Astrocyte (in vitro differentiated cells and primary cell): ENCODE results near the gene SELENBP1. TPM values are rescaled to one million over a fixed set of nuclear protein-coding genes. Genes with fewer than 3 reads are reported as not detected.

Experiments
- DNase-seq: peaks from one replicate; pipeline ENCODE4 v3.0.0-alpha.2; 2010; ENCODE audit warnings: low read depth
- FAIRE-seq: peaks from 2 replicates; lab custom pipeline; 2011; peaks lifted over from hg19 to GRCh38; lab: Jason Lieb, UNC
- H2AFZ ChIP-seq: 2 replicates; pipeline ENCODE4 v1.6.0; 2012; ENCODE audit warnings: low read depth, low read length, inconsistent platforms
- H3K27ac ChIP-seq: 2 replicates; pipeline ENCODE4 v1.5.1; 2011; ENCODE audit warnings: low read depth, low read length, inconsistent platforms
- H3K27me3 ChIP-seq: 2 replicates; pipeline ENCODE4 v1.6.0; 2011; ENCODE audit warnings: low read length, inconsistent platforms; ENCODE audit not compliant: insufficient read depth
- H3K36me3 ChIP-seq: 2 replicates; pipeline ENCODE4 v1.5.1; 2011; ENCODE audit warnings: low read length, inconsistent platforms; ENCODE audit not compliant: insufficient read depth
- H3K4me1 ChIP-seq: 2 replicates; pipeline ENCODE4 v1.5.1; 2011; ENCODE audit warnings: low read length, inconsistent platforms; ENCODE audit not compliant: insufficient read depth
- H3K4me2 ChIP-seq: 2 replicates; pipeline ENCODE4 v1.6.0; 2012; ENCODE audit warnings: low read length, inconsistent platforms
- H3K4me3 ChIP-seq: 2 replicates; pipeline ENCODE4 v1.5.1; 2011; ENCODE audit warnings: low read depth, mild to moderate bottlenecking, low read length, inconsistent platforms; ENCODE audit not compliant: insufficient read depth
- H3K79me2 ChIP-seq: 2 replicates; pipeline ENCODE4 v1.6.0; 2012; ENCODE audit warnings: mild to moderate bottlenecking, low read length, inconsistent platforms; ENCODE audit not compliant: insufficient read depth
- H3K9ac ChIP-seq: 2 replicates; pipeline ENCODE4 v1.6.0; 2012; ENCODE audit warnings: mild to moderate bottlenecking, low read length, inconsistent platforms
- H3K9me3 ChIP-seq: 2 replicates; pipeline ENCODE4 v1.5.1; 2012; ENCODE audit warnings: low read depth, mild to moderate bottlenecking, low read length, inconsistent platforms; ENCODE audit not compliant: insufficient read depth
- H4K20me1 ChIP-seq: 2 replicates; pipeline ENCODE4 v1.6.0; 2012; ENCODE audit warnings: low read length, inconsistent platforms; ENCODE audit not compliant: insufficient read depth
- H3K27ac Mint-ChIP-seq: one replicate; pipeline ENCODE4 v1.8.0; 2021; ENCODE audit warnings: mild to moderate bottlenecking, mixed read lengths; ENCODE audit not compliant: unreplicated experiment
- H3K27me3 Mint-ChIP-seq: one replicate; pipeline ENCODE4 v1.8.0; 2021; ENCODE audit warnings: low read depth, mixed read lengths; ENCODE audit not compliant: unreplicated experiment
- H3K36me3 Mint-ChIP-seq: one replicate; pipeline ENCODE4 v1.8.0; 2021; ENCODE audit warnings: low read depth, mixed read lengths; ENCODE audit not compliant: unreplicated experiment
- H3K4me1 Mint-ChIP-seq: one replicate; pipeline ENCODE4 v1.8.0; 2021; ENCODE audit warnings: low read depth, mixed read lengths; ENCODE audit not compliant: unreplicated experiment
- H3K4me3 Mint-ChIP-seq: one replicate; pipeline ENCODE4 v1.8.0; 2021; ENCODE audit warnings: mild to moderate bottlenecking, moderate library complexity, mixed read lengths; ENCODE audit not compliant: unreplicated experiment
- H3K9me3 Mint-ChIP-seq: one replicate; pipeline ENCODE4 v1.8.0; 2021; ENCODE audit warnings: mild to moderate bottlenecking, mixed read lengths; ENCODE audit not compliant: unreplicated experiment
- EZH2 ChIP-seq: IDR thresholded peaks from 2 replicates; pipeline ENCODE4 v1.6.1; 2012; ENCODE audit warnings: mild to moderate bottlenecking, low read length, inconsistent platforms; ENCODE audit not compliant: insufficient read depth
- total RNA-seq: library from RNA; stranded (reverse); gene quantifications from 2 replicates; pipeline ENCODE4 v1.2.1, GENCODE V29; 2021
- TF ChIP-seq, protein P1 (sequence below): IDR thresholded peaks from 2 replicates; pipeline ENCODE4 v1.5.1; 2011; ENCODE audit warnings: low read depth, mild to moderate bottlenecking, inconsistent platforms, low read length, moderate library complexity; ENCODE audit not compliant: insufficient read depth

The SELENBP1 gene
- total RNA-seq, 1 donor from 2014 or later = 7.3 TPM

DNA sequence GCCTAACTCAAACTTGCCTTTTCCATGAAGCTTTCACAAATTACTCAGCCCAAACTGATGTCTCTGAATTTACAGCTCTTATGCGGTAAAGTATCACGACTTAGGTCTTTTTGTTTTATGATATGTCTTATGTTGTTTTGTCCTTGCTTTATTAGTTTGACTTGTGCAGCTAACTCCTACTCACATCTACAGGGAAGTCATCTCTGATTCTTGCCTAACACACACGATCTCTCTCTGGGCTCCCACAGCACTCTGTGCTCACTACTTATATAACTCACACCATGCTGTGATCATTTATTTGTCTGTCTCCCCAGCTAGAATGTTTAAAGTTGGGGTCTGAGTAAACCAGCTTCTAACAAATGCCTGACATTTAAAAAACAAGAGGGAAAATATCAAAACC, 35.9 kb downstream of the SELENBP1 start:
- no peak overlapping the region for H3K9ac ChIP-seq
- H3K4me2 ChIP-seq = no peak overlapping the region
- Mint-ChIP-seq H3K4me3 (no peak overlapping the region), H3K27ac (no peak overlapping the region), H3K27me3 (no peaks in the 10 kb centered on the region), H3K4me1 (peaks cover 5% of the 10 kb centered on the region), H3K36me3 (no peaks in the 10 kb centered on the region), H3K9me3 (no peaks in the 10 kb centered on the region)
- no peak overlapping the region for H3K4me3 ChIP-seq
- H3K79me2 ChIP-seq = no peaks in the 10 kb centered on the region
- peaks cover 3% of the 10 kb centered on the region for H3K4me1 ChIP-seq
- no peaks in the 10 kb centered on the region for H3K27me3 ChIP-seq
- no peaks in the 10 kb centered on the region for H4K20me1 ChIP-seq
- FAIRE-seq (no peak), DNase-seq (no peak)
- no peaks in the 10 kb centered on the region for H3K36me3 ChIP-seq
- H2AFZ ChIP-seq = no peak overlapping the region
- H3K27ac ChIP-seq = no peak overlapping the region
- no peaks in the 10 kb centered on the region for H3K9me3 ChIP-seq
- TF ChIP-seq, protein P1, sequence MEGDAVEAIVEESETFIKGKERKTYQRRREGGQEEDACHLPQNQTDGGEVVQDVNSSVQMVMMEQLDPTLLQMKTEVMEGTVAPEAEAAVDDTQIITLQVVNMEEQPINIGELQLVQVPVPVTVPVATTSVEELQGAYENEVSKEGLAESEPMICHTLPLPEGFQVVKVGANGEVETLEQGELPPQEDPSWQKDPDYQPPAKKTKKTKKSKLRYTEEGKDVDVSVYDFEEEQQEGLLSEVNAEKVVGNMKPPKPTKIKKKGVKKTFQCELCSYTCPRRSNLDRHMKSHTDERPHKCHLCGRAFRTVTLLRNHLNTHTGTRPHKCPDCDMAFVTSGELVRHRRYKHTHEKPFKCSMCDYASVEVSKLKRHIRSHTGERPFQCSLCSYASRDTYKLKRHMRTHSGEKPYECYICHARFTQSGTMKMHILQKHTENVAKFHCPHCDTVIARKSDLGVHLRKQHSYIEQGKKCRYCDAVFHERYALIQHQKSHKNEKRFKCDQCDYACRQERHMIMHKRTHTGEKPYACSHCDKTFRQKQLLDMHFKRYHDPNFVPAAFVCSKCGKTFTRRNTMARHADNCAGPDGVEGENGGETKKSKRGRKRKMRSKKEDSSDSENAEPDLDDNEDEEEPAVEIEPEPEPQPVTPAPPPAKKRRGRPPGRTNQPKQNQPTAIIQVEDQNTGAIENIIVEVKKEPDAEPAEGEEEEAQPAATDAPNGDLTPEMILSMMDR = no peak
- TF ChIP-seq EZH2 = no peak

DNA sequence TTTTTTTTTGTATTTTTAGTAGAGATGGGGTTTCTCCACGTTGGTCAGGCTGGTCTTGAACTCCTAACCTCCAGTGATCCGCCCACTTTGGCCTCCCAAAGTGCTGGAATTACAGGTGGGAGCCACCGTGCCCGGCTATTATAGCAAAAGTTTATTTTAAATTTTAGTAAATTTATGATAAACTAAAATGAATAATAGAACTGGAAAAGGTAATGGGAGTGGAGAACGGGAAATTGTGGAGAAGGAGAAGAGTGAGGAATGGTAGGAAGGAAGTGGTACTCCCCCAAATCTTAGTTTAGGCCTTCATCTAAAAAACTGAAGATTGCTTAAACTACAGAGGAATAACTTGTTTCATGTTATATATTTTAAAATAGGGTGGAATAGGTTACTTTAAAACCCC, 37.7 kb downstream of the SELENBP1 start:
- no peaks in the 10 kb centered on the region for H3K27me3 Mint-ChIP-seq
- no peaks in the 10 kb centered on the region for H3K9me3 Mint-ChIP-seq
- H3K27ac Mint-ChIP-seq = no peak overlapping the region
- FAIRE-seq (no peak), DNase-seq (no peak)
- Histone ChIP-seq H3K27me3 (no peaks in the 10 kb centered on the region), H4K20me1 (no peaks in the 10 kb centered on the region), H3K4me1 (no peaks in the 10 kb centered on the region), H3K9ac (no peak overlapping the region), H3K4me3 (no peak overlapping the region), H3K9me3 (no peaks in the 10 kb centered on the region), H2AFZ (no peak overlapping the region), H3K36me3 (no peaks in the 10 kb centered on the region), H3K79me2 (no peaks in the 10 kb centered on the region), H3K27ac (no peak overlapping the region), H3K4me2 (no peak overlapping the region)
- no peak for TF ChIP-seq EZH2
- TF ChIP-seq, protein P1 = no peak
- no peaks in the 10 kb centered on the region for H3K4me1 Mint-ChIP-seq
- no peaks in the 10 kb centered on the region for H3K36me3 Mint-ChIP-seq
- no peak overlapping the region for H3K4me3 Mint-ChIP-seq

DNA sequence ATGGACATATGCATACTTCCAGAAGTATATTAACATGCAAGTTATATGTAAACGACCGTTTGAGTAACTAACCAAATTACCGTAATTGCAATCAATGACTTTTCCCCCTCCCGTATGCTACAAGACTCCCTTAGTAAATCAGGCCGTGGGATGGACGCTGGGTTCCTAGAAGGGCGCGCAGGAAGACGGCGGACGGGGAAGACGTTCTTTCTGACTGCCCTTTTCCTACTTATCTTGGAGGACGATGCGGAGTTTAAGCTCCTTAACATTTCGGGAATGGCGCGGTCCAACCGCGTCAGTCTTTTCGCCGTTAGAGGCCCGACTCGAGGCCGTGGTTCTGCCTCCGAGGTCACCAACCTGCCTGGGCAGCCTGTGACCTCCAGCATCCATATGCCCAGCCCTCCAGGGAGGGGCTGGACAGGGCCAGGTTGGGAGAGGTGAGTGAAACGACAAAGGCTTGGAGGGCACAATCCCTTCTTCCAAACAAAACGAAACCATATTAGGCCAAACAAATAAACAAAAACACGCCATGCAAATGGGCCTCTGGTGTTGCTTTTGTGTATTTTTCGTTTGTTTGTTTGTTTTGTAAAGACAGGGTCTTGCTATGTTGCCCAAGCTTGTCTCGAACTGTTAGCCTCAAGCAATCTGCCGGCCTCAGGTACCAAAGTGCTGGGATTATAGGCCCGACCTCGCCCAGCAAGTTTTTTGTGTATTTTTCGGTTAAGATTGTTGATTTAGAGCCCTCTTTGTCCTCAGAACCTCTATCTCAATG, 44.4 kb downstream of the SELENBP1 start:
- Histone ChIP-seq H3K4me3 (peak overlapping the region; percentile 92), H3K27ac (peak overlapping the region; percentile 70), H3K4me1 (peaks cover 29% of the 10 kb centered on the region), H3K27me3 (no peaks in the 10 kb centered on the region), H4K20me1 (peaks cover 30% of the 10 kb centered on the region), H3K36me3 (peaks cover 7% of the 10 kb centered on the region), H3K9ac (peak overlapping the region; percentile 93), H3K4me2 (peak overlapping the region; percentile 99), H3K9me3 (no peaks in the 10 kb centered on the region), H2AFZ (peak overlapping the region; percentile 87), H3K79me2 (peaks cover 42% of the 10 kb centered on the region)
- H3K36me3 Mint-ChIP-seq = peaks cover 2% of the 10 kb centered on the region
- H3K27me3 Mint-ChIP-seq = no peaks in the 10 kb centered on the region
- TF ChIP-seq, protein P1 = no peak
- no peak for TF ChIP-seq EZH2
- peaks cover 12% of the 10 kb centered on the region for H3K4me1 Mint-ChIP-seq
- H3K4me3 Mint-ChIP-seq = peak overlapping the region; percentile 90
- peak overlapping the region; percentile 100 for H3K27ac Mint-ChIP-seq
- DNase-seq = no peak
- FAIRE-seq = no peak
- no peaks in the 10 kb centered on the region for H3K9me3 Mint-ChIP-seq
